ENCODE data around the gene FYCO1. TPM values are rescaled to one million over a fixed set of nuclear protein-coding genes. Genes with fewer than 3 reads are reported as not detected.

The FYCO1 gene
- total and polyA plus RNA-seq, 10 donors = 5.2 to 40.1 (median 30.5) TPM

GRCh38 chr3:46017720-46018119, 22.1 kb upstream of the FYCO1 start:
- 28 to 67% (median 59%) methylated on average over 2 of the region's 2 CpGs for WGBS, 5 donors
- Histone ChIP-seq H3K9me3 (no peaks in the 10 kb centered on the region), H3K27ac (no peak overlapping the region), H3K36me3 (no peaks in the 10 kb centered on the region), H3K4me3 (no peak overlapping the region), H3K4me1 (no peaks in the 10 kb centered on the region), H3K27me3 (replicated peaks in 1 of 7) (no peaks in the 10 kb centered on the region)
- DNase-seq = no peak
- intact Hi-C loops (cut with DNase I; ENCODE audit: low total_unique reads) = no loop called here
- TF ChIP-seq POLR2A (IDR thresholded peaks at IDR 0.05) (no peak), CTCF (IDR thresholded peaks at IDR 0.05 in 8 of 11, conservative IDR thresholded peaks at IDR 0.05 in 3 of 11) (no peak), POLR2AphosphoS5 (IDR thresholded peaks at IDR 0.05) (no peak)

- no peak overlapping the region for H3K27ac ChIP-seq
- TF ChIP-seq POLR2AphosphoS5 (IDR thresholded peaks at IDR 0.05) = no peak
- no peak for TF ChIP-seq CTCF (IDR thresholded peaks at IDR 0.05 in 8 of 11, conservative IDR thresholded peaks at IDR 0.05 in 3 of 11)
- no peak for TF ChIP-seq POLR2A (IDR thresholded peaks at IDR 0.05)
- intact Hi-C loops (cut with DNase I; ENCODE audit: low total_unique reads) = no loop called here
- H3K4me3 ChIP-seq = no peak overlapping the region
- no peaks in the 10 kb centered on the region for H3K36me3 ChIP-seq
- no peaks in the 10 kb centered on the region for H3K9me3 ChIP-seq
- DNase-seq = no peak
- no peaks in the 10 kb centered on the region for H3K4me1 ChIP-seq
- 71 to 81% (median 77%) methylated on average over 7 of the region's 7 CpGs for WGBS, 5 donors
- H3K27me3 ChIP-seq (replicated peaks in 1 of 7) = no peaks in the 10 kb centered on the region
Measured at GRCh38 chr3:46013316-46014094, 17.9 kb upstream of the FYCO1 start.

- TF ChIP-seq POLR2AphosphoS5 (IDR thresholded peaks at IDR 0.05) (no peak), POLR2A (IDR thresholded peaks at IDR 0.05) (no peak), CTCF (IDR thresholded peaks at IDR 0.05 in 8 of 11, conservative IDR thresholded peaks at IDR 0.05 in 3 of 11) (no peak)
- no peak overlapping the region for H3K4me3 ChIP-seq
- H3K27me3 ChIP-seq (replicated peaks in 1 of 7) = no peaks in the 10 kb centered on the region
- H3K4me1 ChIP-seq = no peaks in the 10 kb centered on the region
- intact Hi-C loops (cut with DNase I; ENCODE audit: low total_unique reads) = no loop called here
- H3K9me3 ChIP-seq = no peaks in the 10 kb centered on the region
- H3K36me3 ChIP-seq = no peaks in the 10 kb centered on the region
- no peak for DNase-seq
- no peak overlapping the region for H3K27ac ChIP-seq
- 81 to 89% (median 86%) methylated on average over 4 of the region's 4 CpGs for WGBS, 5 donors
Measured at GRCh38 chr3:46012246-46012645, 16.6 kb upstream of the FYCO1 start.

- no peaks in the 10 kb centered on the region for H3K9me3 ChIP-seq
- H3K4me3 ChIP-seq = no peak overlapping the region
- no peak for DNase-seq
- H3K4me1 ChIP-seq = no peaks in the 10 kb centered on the region
- H3K36me3 ChIP-seq = no peaks in the 10 kb centered on the region
- no peak overlapping the region for H3K27ac ChIP-seq
- H3K27me3 ChIP-seq (replicated peaks in 1 of 7) = no peaks in the 10 kb centered on the region
- TF ChIP-seq CTCF (IDR thresholded peaks at IDR 0.05 in 8 of 11, conservative IDR thresholded peaks at IDR 0.05 in 3 of 11) = no peak
- TF ChIP-seq POLR2A (IDR thresholded peaks at IDR 0.05) = no peak
- TF ChIP-seq POLR2AphosphoS5 (IDR thresholded peaks at IDR 0.05) = no peak
- WGBS, 5 donors = 86 to 97% (median 92%) methylated on average over 2 of the region's 2 CpGs
- intact Hi-C loops (cut with DNase I; ENCODE audit: low total_unique reads) = no loop called here
Measured at GRCh38 chr3:46010519-46011113, 15.0 kb upstream of the FYCO1 start.
